PC-3 (cell line): ENCODE measurements around the gene ARHGAP6.

Experiments used
- EZH2 ChIP-seq: fragments of 300-600 bp; sonication (generic); IDR thresholded peaks from one replicate; pipeline ENCODE4 v1.6.1; 2017; ENCODE audit warnings: antibody characterized with exemption, mild to moderate bottlenecking, low read length; ENCODE audit not compliant: unreplicated experiment
- EZH2phosphoT487 ChIP-seq: fragments of 300-600 bp; sonication (generic); IDR thresholded peaks from 2 replicates; pipeline ENCODE4 v1.6.1; 2018; ENCODE audit warnings: mild to moderate bottlenecking, antibody characterized with exemption, low read length, borderline replicate concordance
- TF ChIP-seq, protein P1 (sequence below): fragments of 300-600 bp; sonication (generic); conservative IDR thresholded peaks from 2 replicates; pipeline ENCODE4 v1.5.1; 2017; ENCODE audit warnings: antibody characterized with exemption, low read depth, mild to moderate bottlenecking, low read length

DNA sequence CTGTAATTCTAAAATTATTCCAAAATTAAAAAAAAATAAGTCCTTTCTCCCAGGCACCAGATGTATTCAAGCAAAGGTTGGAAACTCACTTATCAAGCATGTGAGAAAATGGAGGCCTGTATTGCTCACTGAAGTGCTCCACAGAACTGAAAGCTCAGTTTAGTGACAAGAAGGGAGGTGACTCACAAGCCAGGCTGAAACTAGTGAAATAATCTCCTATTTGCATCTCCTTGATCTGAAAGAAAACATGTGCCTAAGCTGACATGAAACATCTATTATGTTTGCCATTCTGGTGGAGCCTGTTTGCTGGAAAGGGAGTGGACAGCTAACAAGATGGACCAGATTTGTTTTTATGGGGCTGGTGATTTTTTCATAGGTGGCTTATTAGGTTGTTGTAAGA is 426.5 kb downstream of the ARHGAP6 start:
- TF ChIP-seq, protein P1, sequence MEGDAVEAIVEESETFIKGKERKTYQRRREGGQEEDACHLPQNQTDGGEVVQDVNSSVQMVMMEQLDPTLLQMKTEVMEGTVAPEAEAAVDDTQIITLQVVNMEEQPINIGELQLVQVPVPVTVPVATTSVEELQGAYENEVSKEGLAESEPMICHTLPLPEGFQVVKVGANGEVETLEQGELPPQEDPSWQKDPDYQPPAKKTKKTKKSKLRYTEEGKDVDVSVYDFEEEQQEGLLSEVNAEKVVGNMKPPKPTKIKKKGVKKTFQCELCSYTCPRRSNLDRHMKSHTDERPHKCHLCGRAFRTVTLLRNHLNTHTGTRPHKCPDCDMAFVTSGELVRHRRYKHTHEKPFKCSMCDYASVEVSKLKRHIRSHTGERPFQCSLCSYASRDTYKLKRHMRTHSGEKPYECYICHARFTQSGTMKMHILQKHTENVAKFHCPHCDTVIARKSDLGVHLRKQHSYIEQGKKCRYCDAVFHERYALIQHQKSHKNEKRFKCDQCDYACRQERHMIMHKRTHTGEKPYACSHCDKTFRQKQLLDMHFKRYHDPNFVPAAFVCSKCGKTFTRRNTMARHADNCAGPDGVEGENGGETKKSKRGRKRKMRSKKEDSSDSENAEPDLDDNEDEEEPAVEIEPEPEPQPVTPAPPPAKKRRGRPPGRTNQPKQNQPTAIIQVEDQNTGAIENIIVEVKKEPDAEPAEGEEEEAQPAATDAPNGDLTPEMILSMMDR: no peak
- TF ChIP-seq EZH2: no peak
- no peak for TF ChIP-seq EZH2phosphoT487
